Central memory CD8-positive, alpha-beta T cell (primary cell): ENCODE measurements around the gene JAZF1.
"Not testable (repeated sequence)": the region's sequence is repeated elsewhere in the genome, so short reads cannot be mapped to it uniquely, and the experiment has no call there.

Experiments
- ATAC-seq: fragments of 150-1000 bp; cut with Tn5 transposase; replicated peaks from 2 replicates; pipeline ENCODE4 v1.10.0; 2022; ENCODE audit warnings: mild to moderate bottlenecking, moderate FRiP score, moderate number of reproducible peaks; ENCODE audit not compliant: poor library complexity, severe bottlenecking; ENCODE audit errors: extremely low read depth
- DNase-seq, 2 donors: peaks; one replicate each; pipeline ENCODE4 v3.0.0; 2021; ENCODE audit warnings: low spot score in 2 of 2
- H3K27ac Mint-ChIP-seq: one replicate; pipeline ENCODE4 v1.8.0; 2022; ENCODE audit warnings: low read depth, mild to moderate bottlenecking, moderate library complexity, mixed read lengths
- H3K27me3 Mint-ChIP-seq: one replicate; pipeline ENCODE4 v1.8.0; 2022; ENCODE audit warnings: mixed read lengths
- H3K36me3 Mint-ChIP-seq: one replicate; pipeline ENCODE4 v1.8.0; 2022; ENCODE audit warnings: mild to moderate bottlenecking, moderate library complexity, mixed read lengths; ENCODE audit not compliant: insufficient read depth
- H3K4me1 Mint-ChIP-seq: one replicate; pipeline ENCODE4 v1.8.0; 2022; ENCODE audit warnings: mixed read lengths
- H3K4me3 Mint-ChIP-seq: one replicate; pipeline ENCODE4 v1.8.0; 2022; ENCODE audit warnings: mild to moderate bottlenecking, moderate library complexity, mixed read lengths
- H3K9me3 Mint-ChIP-seq: one replicate; pipeline ENCODE4 v1.8.0; 2022; ENCODE audit warnings: mixed read lengths

Gene JAZF1

DNA sequence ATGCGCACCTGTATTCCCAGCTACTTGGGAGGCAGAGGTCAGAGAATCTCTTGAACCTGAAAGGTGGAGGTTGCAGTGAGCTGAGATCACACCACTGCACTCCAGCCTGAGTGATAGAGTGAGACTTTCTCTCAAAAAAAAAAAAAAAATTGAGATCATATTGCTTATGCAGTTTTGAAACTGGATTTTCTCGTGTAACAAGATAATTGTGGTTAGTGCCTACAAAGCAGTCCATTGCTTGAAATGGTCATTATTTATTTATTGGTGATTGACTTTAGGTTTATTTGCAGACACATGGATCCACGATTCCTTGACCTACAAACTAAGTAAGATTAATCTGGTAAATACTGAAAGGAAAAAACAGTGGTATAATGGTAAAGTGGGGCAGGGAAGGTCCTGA is 290.8 kb downstream of the JAZF1 start:
- Mint-ChIP-seq H3K4me1 (peaks cover 10% of the 10 kb centered on the region), H3K4me3 (no peak overlapping the region), H3K27ac (no peak overlapping the region)

DNA sequence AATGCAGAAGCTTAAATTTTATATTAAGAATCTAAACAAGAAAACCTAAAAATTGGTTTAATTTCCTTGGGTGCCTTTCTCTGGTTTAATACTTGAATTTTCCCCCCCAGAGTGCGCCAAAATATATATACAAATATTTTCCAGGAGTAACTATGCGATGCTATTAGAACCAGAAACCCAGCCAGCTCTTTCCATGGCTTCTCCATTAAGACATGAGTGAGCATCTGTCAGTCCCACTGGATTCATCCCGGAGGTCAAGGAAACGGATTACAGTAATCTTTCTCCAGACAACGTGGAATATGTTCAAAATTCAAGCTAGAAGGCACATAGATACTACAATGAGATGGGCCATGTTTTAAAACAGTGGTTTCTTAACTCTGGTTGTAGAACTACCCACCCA is 291.9 kb downstream of the JAZF1 start:
- Mint-ChIP-seq H3K4me3 (no peak overlapping the region), H3K36me3 (peaks cover 4% of the 10 kb centered on the region), H3K27me3 (no peaks in the 10 kb centered on the region), H3K27ac (no peak overlapping the region), H3K4me1 (peaks cover 14% of the 10 kb centered on the region), H3K9me3 (no peaks in the 10 kb centered on the region)
- DNase-seq = no peak
- no peak for ATAC-seq

More for the DNA sequence above, 290.8 kb downstream of the JAZF1 start:
- ATAC-seq = no peak
- no peaks in the 10 kb centered on the region for H3K27me3 Mint-ChIP-seq
- peaks cover 7% of the 10 kb centered on the region for H3K36me3 Mint-ChIP-seq
- H3K9me3 Mint-ChIP-seq = no peaks in the 10 kb centered on the region
- no peak for DNase-seq

DNA sequence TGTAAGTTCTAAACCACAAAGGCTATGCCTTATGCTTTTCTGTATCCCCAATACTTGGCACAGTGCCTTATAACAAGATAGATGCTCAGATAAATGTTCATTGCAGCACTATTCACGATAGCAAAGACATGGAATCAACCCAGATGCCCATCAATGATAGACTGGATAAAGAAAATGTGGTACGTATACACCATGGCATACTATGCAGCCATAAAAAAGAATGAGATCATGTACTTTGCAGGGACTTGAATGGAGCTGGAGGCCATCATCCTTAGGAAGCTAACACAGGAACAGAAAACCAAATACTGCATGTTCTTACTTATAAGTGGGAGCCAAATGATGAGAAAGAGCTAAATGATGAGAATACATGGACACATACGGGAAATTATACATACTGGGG is 293.9 kb downstream of the JAZF1 start:
- not testable (repeated sequence) for H3K27me3 Mint-ChIP-seq, ATAC-seq, H3K9me3 Mint-ChIP-seq, H3K4me3 Mint-ChIP-seq, H3K36me3 Mint-ChIP-seq, H3K27ac Mint-ChIP-seq, DNase-seq
- H3K4me1 Mint-ChIP-seq = peaks cover 14% of the 10 kb centered on the region

GRCh38 chr7:27885652-27886051 is 294.9 kb downstream of the JAZF1 start:
- ATAC-seq (no peak), DNase-seq (no peak)
- Mint-ChIP-seq H3K27ac (no peak overlapping the region), H3K9me3 (no peaks in the 10 kb centered on the region), H3K4me1 (peaks cover 14% of the 10 kb centered on the region), H3K36me3 (no peaks in the 10 kb centered on the region), H3K4me3 (no peak overlapping the region), H3K27me3 (no peaks in the 10 kb centered on the region)

- Mint-ChIP-seq H3K4me3 (no peak overlapping the region), H3K36me3 (no peaks in the 10 kb centered on the region), H3K27ac (no peak overlapping the region), H3K4me1 (peaks cover 14% of the 10 kb centered on the region), H3K27me3 (no peaks in the 10 kb centered on the region), H3K9me3 (no peaks in the 10 kb centered on the region)
- ATAC-seq (no peak), DNase-seq (no peak)
These were observed 296.9 kb downstream of the JAZF1 start for GRCh38 chr7:27883696-27884095.

DNA sequence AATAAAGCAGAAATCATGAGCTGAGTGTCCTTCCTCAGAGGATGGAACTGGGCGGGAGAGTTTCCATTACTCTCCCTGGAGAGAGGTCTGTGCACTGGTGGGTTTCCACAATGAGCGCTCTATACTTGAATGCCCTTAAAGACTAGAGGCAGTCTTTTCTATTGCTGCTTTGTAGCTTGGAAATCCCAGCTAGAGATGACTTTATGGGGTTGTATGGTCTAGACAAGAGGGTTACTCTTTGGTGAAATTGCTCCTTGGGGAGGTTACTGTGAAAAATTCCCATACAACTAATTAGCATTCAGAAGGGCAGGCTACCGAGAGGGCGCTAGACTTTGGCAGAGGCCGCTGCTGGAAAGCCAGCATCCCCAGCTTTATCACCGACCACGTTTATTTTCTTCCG is 303.8 kb downstream of the JAZF1 start:
- Mint-ChIP-seq H3K4me3 (no peak overlapping the region), H3K36me3 (peaks cover 4% of the 10 kb centered on the region), H3K27ac (no peak overlapping the region), H3K27me3 (no peaks in the 10 kb centered on the region), H3K9me3 (no peaks in the 10 kb centered on the region), H3K4me1 (peaks cover 20% of the 10 kb centered on the region)
- DNase-seq (no peak), ATAC-seq (no peak)

GRCh38 chr7:27875832-27876231 is 304.8 kb downstream of the JAZF1 start:
- Mint-ChIP-seq H3K27ac (no peak overlapping the region), H3K36me3 (peaks cover 4% of the 10 kb centered on the region), H3K9me3 (no peaks in the 10 kb centered on the region), H3K27me3 (no peaks in the 10 kb centered on the region), H3K4me1 (peaks cover 20% of the 10 kb centered on the region), H3K4me3 (no peak overlapping the region)
- ATAC-seq = no peak
- no peak for DNase-seq

DNA sequence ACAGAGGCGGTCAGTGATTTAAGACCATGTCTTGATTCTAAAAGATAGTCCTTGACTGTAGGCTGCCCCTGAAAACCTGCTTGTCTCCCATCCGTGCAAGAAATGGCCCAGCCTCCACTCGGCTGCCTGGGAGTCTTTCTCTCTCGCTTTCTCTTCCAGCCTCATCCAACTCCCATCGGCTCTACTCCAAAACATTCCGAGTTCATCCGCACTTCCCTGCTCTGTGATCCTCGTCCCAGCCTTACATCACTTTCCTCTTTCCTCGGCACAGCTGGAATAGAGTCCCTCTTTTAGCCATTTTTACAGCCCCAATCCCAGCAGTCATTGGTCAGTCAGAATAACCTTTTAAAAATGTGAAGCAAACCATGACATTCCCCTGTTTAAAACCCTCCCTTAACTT is 305.5 kb downstream of the JAZF1 start:
- Mint-ChIP-seq H3K9me3 (no peaks in the 10 kb centered on the region), H3K4me3 (no peak overlapping the region), H3K27ac (no peak overlapping the region), H3K36me3 (peaks cover 6% of the 10 kb centered on the region), H3K27me3 (no peaks in the 10 kb centered on the region), H3K4me1 (peaks cover 25% of the 10 kb centered on the region)
- DNase-seq (no peak), ATAC-seq (no peak)

DNA sequence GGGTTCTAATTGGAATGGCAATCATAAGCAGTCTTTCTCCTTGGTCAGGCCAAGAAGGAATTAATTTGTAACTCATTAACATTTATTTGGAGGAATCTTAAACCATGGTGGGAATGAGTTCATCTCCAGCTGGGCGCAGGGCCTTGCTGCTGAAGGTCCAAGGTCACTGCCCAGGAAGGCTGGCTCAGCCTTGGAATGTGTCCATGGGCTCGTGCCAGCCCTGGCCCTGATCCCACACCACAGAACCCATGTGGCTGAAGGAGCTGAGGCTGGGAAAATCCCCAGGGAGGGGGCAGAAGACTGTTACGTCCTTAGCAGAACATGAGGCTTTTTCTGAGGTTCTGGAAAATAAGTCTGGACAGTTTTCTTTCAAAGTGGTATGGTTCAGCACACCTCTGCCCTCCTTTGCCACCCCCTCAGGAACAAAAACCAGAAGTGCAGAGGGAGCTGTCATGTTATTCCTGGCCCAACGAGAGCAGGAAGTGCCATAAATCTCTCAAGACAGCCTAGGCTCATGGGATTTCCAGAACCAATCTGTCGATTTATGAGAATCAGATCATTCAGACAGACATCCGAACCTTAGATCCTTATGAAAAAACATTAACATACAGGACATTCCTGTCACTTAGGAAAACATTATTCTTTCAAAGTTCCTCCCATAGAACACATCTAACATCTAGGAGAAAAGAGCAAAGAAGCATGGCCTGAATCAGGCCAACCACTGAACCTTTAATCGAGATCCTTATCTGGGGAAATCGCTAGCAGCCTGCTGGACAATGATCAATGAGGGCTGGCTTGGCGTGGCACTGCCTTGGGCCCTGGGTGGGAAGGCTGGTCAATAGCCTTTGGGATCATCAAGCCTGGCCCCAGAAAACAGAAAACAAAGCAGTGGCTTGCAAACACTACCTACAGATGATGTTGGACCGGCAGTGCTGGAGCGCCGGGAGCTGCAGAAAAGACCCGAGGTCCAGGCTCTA is 306.3 kb downstream of the JAZF1 start:
- no peaks in the 10 kb centered on the region for H3K27me3 Mint-ChIP-seq
- H3K27ac Mint-ChIP-seq = no peak overlapping the region
- peaks cover 32% of the 10 kb centered on the region for H3K4me1 Mint-ChIP-seq
- DNase-seq (no peak), ATAC-seq (no peak)
- no peak overlapping the region for H3K4me3 Mint-ChIP-seq
- peaks cover 6% of the 10 kb centered on the region for H3K36me3 Mint-ChIP-seq
- no peaks in the 10 kb centered on the region for H3K9me3 Mint-ChIP-seq

DNA sequence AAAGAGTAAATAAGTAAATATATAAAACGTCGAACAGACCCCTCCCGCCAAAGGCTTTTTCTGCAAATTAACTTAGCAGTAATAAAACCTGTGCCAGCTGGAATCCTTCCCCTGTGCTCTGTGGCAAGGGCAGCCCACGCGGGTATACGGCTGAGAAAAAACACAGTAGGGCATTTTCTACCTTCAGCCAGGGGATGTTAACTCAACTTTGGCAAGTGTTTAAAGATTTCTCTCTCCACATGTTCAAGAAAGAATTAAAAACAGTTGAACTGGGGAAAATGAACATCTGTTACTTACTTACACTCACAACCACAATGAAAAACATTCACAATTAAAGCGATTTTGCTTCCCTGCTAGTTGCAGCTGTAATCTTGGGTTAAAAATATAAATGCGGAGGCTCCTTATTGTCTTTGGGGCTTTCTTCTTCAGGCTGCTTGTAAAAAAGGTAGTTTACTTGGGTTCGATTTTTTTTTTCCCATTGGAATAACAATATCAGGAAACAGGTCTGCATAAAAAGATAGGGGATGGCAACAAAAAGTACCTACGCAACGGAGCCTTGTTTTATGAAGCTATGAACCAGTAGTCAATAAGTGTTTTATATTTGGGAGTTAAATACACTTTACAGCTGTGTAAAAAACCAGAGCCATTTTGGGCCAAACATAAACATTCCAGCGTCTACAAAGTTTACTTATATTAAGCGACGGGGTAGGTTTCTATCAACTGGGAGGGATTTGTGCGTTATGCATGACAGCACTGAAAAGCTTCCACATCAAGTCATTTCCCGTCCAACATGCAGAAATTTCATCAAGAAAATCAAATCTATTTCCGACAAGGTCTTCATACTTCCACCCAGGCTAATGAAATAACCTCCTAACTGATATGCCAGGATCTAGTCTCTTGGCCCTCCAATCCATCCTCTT is 308.0 kb downstream of the JAZF1 start:
- Mint-ChIP-seq H3K27me3 (no peaks in the 10 kb centered on the region), H3K36me3 (peaks cover 8% of the 10 kb centered on the region), H3K4me3 (no peak overlapping the region), H3K4me1 (peaks cover 38% of the 10 kb centered on the region), H3K27ac (no peak overlapping the region), H3K9me3 (no peaks in the 10 kb centered on the region)
- ATAC-seq = no peak
- no peak for DNase-seq

DNA sequence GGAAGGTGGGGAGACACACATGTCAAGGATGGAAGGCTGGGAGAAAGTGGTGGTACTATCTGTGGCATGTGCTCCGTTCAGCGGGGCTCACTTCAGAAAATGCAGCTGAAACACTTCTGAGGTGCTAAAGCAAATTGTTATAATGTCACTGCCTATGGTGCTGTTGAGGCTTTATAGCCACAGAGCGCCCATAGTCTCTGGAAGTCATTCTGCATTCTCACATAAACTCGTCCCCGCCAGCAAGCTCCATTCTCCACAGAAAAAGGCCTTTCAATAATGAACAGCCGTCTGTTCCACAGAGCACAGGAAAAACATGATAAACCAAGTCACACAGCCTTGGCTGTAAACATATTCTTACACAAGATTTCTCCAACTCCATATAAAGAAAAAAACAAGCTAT is 308.7 kb downstream of the JAZF1 start:
- DNase-seq = no peak
- no peak overlapping the region for H3K4me3 Mint-ChIP-seq
- peaks cover 44% of the 10 kb centered on the region for H3K4me1 Mint-ChIP-seq
- no peaks in the 10 kb centered on the region for H3K27me3 Mint-ChIP-seq
- H3K36me3 Mint-ChIP-seq = peaks cover 8% of the 10 kb centered on the region
- ATAC-seq = no peak
- no peak overlapping the region for H3K27ac Mint-ChIP-seq
- H3K9me3 Mint-ChIP-seq = no peaks in the 10 kb centered on the region

- H3K9me3 Mint-ChIP-seq = no peaks in the 10 kb centered on the region
- H3K4me1 Mint-ChIP-seq = peaks cover 51% of the 10 kb centered on the region
- H3K4me3 Mint-ChIP-seq = no peak overlapping the region
- H3K36me3 Mint-ChIP-seq = peaks cover 8% of the 10 kb centered on the region
- H3K27ac Mint-ChIP-seq = no peak overlapping the region
- ATAC-seq = no peak
- no peaks in the 10 kb centered on the region for H3K27me3 Mint-ChIP-seq
- DNase-seq = no peak
These were observed 309.5 kb downstream of the JAZF1 start for GRCh38 chr7:27871086-27871485.
